Left forelimb (tissue), 1 donor: ENCODE results near the gene MYL11.
A peak's percentile ranks its signal among the peaks of the same experiment; 100 is the strongest.

Source experiments
- DNase-seq: peaks from one replicate; pipeline ENCODE4 v3.0.0-alpha.2; 2018; ENCODE audit warnings: low spot score

MYL11 gene

GRCh38 chr16:30371248-30371816 is 3.3 kb upstream of the MYL11 start:
- no peak for DNase-seq

DNA sequence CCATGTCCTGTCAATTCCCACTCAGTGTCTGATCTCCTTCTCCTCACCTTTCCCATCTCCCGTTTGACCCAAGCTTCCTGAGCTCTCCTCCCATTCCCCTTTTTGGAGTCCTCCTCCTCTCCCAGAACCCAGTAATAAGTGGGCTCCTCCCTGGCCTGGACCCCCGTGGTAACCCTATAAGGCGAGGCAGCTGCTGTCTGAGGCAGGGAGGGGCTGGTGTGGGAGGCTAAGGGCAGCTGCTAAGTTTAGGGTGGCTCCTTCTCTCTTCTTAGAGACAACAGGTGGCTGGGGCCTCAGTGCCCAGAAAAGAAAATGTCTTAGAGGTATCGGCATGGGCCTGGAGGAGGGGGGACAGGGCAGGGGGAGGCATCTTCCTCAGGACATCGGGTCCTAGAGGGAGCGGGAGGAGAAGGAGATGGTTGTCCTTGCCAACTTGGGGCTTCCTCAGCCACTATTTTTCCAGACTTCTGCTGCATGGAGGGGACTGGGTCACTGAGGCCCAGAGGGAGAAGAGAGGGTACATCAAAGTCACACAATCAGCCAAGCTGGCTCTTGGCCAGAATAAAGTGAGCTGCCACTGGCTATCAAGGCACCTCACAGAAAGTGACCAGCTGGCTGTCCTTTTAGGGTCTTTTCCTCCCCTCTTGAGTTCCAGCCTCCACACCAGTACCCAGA is 2.4 kb upstream of the MYL11 start:
- DNase-seq: no peak

- DNase-seq: no peak
Measured at GRCh38 chr16:30372725-30373124, 1.9 kb upstream of the MYL11 start.

- no peak for DNase-seq
Measured at GRCh38 chr16:30375864-30376263, 1.3 kb downstream of the MYL11 start.

DNA sequence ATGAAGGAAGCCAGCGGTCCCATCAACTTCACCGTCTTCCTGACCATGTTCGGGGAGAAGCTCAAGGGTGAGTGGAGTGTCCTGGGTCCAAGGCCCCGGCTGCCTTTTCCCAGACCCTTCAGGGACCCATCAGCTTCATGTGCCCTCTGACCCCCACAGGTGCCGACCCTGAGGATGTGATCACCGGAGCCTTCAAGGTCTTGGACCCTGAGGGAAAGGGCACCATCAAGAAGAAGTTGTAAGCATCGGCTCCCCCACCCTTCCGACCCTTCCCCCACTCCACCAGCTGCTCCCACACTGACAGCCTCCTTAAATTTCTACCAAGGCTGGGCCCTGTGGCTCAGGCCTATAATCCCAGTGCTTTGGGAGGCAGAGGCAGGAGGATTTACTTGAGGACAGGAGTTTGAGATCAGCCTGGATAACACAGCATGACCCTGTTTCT is 1.9 kb downstream of the MYL11 start:
- DNase-seq: no peak

DNA sequence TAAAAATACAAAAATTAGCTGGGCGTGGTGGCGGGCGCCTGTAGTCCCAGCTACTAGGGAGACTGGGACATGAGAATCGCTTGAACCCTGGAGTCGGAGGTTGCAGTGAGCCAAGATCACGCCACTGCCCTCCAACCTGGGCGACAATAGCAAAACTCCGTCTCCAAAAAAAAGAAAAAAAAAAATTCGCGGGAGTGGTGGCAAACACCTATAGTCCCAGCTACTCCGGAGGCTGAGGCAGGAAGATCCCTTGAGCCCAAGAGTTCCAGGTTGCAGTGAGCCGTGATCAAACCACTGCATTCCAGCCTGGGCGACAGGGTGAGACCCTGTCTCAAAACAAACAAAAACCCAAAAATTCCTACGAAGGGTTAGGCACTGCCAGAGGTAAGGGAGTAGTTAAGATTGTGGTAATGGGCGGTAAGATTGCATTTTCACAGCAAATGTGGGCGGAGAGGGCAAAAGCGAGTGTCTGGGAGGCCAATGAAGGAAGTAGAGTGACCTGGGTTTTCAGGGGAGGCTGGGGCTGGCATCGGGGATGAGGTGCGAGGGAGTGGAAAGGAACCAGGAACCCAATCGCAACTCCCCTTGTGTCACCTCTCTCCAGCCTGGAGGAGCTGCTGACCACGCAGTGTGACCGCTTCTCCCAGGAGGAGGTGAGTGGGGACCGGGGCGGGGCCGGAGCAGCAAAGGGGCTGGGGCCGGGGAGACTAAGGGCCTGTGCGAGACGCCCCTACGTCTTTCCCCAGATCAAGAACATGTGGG is 2.6 kb downstream of the MYL11 start:
- no peak for DNase-seq

DNA sequence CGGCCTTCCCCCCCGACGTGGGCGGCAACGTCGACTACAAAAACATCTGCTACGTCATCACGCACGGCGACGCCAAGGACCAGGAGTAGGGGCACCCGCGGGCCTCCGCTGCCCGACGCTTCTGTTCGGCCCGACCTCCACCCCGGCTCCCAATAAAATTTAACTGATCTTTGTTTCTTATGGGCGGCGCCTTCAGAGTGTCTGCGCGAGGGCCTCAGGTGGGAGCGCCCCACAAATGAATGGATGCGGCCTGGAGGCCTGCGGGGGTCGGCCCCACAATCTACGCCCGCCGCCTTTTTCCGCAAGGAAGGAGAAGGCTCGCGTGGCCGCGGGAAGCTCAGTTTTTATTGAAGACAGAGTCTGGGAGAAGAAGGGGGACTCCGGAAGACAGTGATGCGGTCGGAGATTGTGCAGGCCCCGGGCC is 3.2 kb downstream of the MYL11 start:
- DNase-seq: peak; percentile 93

GRCh38 chr16:30378236-30379157 is 3.9 kb downstream of the MYL11 start:
- DNase-seq: peak; percentile 100

DNA sequence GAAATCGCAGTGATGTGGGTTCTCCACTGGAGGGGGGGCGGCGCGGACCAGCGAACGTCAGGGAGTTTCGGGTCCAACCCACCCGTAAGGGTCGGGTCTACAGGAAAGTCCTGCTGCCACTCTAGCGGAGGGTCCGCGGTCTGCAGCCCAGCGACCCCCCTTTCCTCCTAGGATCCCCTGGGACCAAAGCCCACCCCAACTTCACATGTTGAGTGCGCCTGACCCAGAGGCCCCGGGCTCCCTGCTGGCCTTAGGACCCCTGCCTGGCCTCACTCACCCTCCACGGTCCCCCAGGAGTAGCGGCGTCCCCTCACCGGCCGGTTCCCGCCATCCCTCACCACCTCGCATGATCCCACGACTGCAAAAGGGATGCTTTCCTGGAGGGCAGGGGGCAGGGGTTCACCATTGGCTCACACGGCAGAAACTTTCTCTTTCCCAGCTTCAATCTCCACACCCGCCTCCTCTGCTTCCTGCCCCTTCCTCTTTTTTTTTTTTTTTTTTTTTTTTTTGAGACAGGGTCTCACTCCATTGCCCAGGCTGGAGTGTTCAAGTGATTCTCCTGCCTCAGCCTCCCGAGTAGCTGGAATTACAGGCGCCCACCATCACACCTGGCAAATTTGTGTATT is 4.7 kb downstream of the MYL11 start:
- no peak for DNase-seq

DNA sequence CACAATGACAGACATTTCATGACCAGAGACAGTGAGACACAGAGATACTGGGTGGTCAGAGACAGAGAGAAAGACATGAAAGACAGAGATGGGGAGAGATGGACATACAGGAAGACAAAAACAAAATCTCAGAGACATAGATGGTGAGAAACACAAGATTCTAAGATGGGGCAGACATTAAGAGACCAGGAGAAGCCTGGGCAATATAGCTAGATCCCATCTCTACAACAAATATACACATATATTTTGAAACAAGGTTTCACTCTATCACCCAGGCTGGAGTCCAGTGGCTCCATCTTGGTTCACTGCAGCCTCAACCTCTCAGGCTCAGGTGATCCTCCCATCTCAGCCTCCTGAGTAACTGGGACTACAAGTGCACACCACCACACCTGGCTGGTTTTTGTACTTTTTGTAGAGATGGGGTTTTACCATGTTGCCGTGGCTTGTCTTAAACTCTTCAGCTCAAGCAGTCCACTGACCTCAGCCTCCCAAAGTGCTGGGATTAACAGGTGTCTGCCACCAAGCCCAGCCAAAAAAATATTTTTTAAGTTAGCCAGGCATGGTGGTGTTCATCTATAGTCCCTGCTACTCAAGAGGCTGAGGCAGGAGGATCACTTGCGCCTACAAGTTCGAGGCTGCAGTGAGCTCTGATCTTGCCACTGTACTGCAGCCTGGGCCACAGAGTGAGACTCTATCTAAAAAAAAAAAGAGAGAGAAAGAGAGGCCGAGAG is 5.6 kb downstream of the MYL11 start:
- no peak for DNase-seq

DNA sequence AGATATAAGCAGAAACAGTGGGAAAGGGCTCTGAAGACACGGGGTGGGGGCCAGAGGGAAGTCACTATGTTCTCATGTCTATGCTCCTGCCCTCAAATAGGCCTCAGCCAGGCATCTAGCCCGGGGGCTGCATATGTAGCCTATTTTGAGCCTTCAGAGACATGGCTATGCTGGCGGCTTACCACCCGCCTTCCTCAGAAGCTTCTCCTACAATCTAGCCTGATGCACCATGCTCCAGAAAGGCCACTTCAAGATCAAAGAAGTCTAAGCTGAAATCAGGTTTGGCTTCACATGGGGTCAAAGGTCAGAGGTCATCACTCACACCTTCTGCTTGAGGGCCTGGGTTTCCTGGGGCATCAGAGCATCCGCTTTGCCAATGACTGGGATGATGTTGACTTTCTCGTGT is 6.2 kb downstream of the MYL11 start:
- no peak for DNase-seq

- DNase-seq: no peak
Measured at GRCh38 chr16:30381291-30382041, 6.9 kb downstream of the MYL11 start.

DNA sequence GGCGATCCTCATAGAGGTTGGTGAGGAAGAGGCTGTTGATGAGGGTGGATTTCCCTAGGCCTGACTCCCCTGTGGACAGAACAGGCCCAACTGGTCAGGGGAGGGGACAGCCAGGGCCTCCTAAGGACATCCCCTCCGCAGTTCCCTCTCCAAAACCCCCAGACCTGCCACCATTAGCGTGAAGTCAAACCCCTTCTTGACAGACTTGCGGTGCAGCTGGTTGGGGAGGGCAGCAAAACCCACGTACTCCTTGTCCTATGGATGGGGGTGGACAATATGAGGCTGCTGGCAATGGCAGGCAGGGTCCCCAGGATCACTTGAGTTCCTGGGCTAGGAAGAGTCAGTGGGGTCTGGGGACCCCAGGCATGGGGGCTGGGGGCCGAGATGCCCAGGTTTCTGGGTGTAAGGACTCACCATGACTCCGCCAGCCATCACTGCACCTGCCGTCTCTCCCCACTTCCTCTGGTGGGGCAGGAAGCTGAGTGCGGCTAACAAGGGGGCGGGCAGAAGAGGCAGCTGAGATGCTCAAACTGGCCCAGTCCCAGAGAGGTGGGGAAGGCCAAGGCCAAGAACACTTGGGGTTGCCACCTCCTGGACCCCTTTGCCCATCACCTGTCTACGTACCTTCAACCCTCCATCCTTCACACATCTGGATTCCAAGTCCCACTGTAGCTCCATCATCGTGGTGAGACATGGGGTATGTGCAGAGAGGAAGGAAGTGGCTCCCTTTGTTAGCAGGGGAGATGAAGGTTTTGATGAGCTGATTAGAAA is 7.7 kb downstream of the MYL11 start, which contains the start of gene SEPTIN1:
SEPTIN1 (minus strand) TSS at position 451 of the 771 bp plus-strand sequence; CDS start at position 432, 19 bp downstream.
- no peak for DNase-seq

- DNase-seq: no peak
Measured at GRCh38 chr16:30383521-30383920, 8.9 kb downstream of the MYL11 start.

DNA sequence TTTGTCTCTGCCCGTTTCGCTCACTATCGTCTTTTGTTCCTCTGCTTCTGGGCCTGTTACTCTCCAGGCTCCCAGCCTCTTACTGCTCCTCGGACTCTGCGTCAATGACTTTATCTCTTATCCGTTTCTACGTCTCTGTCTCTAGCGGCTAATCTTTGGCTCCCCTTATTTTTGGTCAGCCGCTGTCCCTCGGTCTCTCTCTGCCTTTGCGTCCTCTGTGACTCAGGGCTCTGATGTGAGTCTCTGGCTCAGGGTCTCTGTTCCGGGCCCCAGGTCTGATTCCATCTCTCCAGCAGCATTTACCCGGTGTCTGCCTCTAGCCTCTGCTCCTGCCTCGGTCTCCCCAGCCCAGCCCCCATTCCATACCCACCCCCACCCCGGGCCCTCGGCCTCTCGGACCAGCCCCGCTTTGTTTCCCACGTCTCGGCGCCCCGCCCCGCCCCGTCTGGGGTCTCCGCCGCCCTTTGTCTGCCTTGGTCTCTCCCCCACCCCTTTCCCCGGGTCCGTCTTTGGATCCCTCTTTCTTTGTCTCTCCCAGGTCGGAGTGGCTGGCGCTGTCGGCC is 20.1 kb downstream of the MYL11 start:
- DNase-seq: no peak

GRCh38 chr16:30395155-30395991 is 20.8 kb downstream of the MYL11 start, which contains the start of gene ZNF48:
Gene ZNF48, plus strand, starts transcription at chr16:30395420. Its CDS starts 375 bp downstream, at chr16:30395795.
- DNase-seq: peak; percentile 90

GRCh38 chr16:30395992-30396585 is 21.5 kb downstream of the MYL11 start:
- no peak for DNase-seq
